AG04449 (cell line): ENCODE data around the gene TFPI.
A peak's percentile ranks its signal among the peaks of the same experiment; 100 is the strongest.

Experiments used
- CTCF ChIA-PET: fragments of 350-600 bp; formaldehyde crosslinking; extraction: SDS; loops from one replicate; lab custom pipeline; 2021; ENCODE audit warnings: antibody characterized with exemption; lab: Yijun Ruan, JAX
- POLR2A ChIA-PET: fragments of 400-600, 350-600 bp; formaldehyde crosslinking; extraction: SDS; loops from one replicate; lab custom pipeline; 2020; ENCODE audit warnings: antibody characterized with exemption, inconsistent platforms; lab: Yijun Ruan, JAX
- DNase-seq: peaks from one replicate; pipeline ENCODE4 v3.0.0-alpha.2; 2010; ENCODE audit warnings: low read depth, low spot score
- H3K4me3 ChIP-seq: 2 replicates; pipeline ENCODE4 v1.5.1; 2011; ENCODE audit warnings: low read depth, mild to moderate bottlenecking, control low read depth, low read length
- TF ChIP-seq, protein P1 (sequence below): IDR thresholded peaks from one replicate; pipeline ENCODE4 v1.5.1; 2011; ENCODE audit warnings: mild to moderate bottlenecking, moderate library complexity, low read length, control low read depth, inconsistent platforms; ENCODE audit not compliant: insufficient read depth; ENCODE audit errors: missing control alignments

Gene TFPI

DNA sequence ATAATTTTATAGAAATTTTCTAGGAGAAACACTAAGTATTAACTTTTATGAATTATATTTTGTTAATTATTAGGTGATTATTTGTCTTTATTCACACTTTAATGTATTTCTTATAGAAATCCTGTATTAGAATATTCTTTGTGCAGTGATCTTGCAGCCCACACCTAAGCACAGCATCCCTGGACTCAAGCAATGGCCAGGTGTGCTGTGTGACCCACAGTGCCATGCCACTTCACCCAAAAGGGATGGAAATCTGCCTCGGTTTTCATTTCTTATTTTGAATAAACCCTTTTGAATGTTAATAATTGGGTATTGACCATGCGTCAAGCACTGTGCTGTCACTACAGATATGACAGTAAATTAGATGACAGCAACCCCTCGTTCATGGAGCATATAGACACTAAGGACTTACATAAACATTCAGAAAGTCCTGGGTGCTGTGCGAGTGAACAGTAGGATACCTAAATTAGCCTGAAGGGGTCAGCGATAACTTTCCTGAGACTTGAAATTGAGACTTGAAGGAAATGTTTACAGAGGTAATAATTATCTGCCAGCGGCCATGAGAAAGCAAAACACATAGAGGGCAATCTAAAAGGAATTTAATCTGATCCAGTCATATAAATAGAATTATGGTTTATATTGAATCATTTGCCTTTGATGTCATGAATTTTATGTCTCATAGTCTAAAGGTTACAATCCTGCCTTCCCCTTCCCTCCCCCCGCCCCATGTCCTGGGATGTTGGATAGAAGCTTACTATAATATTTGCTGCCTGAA, 53.5 kb downstream of the TFPI start:
- no peak for DNase-seq
- POLR2A ChIA-PET = interaction anchor here (1.1 kb wide), 1 partner anchor 74 kb away, joined by 4 read pairs; no protein-coding TSS in a partner anchor
- CTCF ChIA-PET = interaction anchor here (0.6 to 8.4 kb wide), 65 partner anchors 8 to 1920 kb away, joined by 3 to 718 read pairs (median 5); partner anchors contain the start of gene CALCRL
- TF ChIP-seq, protein P1, sequence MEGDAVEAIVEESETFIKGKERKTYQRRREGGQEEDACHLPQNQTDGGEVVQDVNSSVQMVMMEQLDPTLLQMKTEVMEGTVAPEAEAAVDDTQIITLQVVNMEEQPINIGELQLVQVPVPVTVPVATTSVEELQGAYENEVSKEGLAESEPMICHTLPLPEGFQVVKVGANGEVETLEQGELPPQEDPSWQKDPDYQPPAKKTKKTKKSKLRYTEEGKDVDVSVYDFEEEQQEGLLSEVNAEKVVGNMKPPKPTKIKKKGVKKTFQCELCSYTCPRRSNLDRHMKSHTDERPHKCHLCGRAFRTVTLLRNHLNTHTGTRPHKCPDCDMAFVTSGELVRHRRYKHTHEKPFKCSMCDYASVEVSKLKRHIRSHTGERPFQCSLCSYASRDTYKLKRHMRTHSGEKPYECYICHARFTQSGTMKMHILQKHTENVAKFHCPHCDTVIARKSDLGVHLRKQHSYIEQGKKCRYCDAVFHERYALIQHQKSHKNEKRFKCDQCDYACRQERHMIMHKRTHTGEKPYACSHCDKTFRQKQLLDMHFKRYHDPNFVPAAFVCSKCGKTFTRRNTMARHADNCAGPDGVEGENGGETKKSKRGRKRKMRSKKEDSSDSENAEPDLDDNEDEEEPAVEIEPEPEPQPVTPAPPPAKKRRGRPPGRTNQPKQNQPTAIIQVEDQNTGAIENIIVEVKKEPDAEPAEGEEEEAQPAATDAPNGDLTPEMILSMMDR = peak; percentile 26
- no peak overlapping the region for H3K4me3 ChIP-seq

DNA sequence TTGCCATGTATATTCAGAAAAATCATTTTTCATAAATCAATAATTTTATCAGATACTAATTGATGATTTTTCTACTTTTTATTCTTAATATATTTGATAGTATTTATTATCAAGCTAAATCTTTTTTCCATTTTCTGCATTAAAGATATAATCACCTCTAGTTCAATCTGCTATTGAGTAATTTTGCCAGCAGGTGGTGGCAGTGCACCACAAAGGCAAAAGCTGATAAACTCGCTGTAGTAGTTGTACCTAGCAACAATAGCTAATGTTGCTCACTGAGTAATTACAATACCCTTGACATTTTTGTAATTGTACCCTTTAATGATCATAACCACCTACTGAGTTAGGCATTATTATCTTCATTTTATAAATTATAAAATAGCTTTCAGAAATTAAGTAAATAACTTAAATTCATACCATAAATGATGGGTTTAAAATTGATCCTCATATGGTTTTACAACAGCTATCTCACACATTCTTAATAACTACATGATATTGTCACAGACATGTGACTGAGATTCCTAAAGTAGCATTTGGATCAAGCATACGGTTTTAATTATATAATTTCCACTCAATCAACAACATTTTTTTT, 54.2 kb downstream of the TFPI start:
- peak; percentile 5 for DNase-seq
- POLR2A ChIA-PET = interaction anchor here (1.1 kb wide), 1 partner anchor 75 kb away, joined by 4 read pairs; no protein-coding TSS in a partner anchor
- CTCF ChIA-PET = interaction anchor here (0.6 to 8.4 kb wide), 68 partner anchors 8 to 1921 kb away, joined by 3 to 718 read pairs (median 5); partner anchors contain the start of genes CALCRL and TFPI
- no peak overlapping the region for H3K4me3 ChIP-seq
- TF ChIP-seq, protein P1 = peak; percentile 56

DNA sequence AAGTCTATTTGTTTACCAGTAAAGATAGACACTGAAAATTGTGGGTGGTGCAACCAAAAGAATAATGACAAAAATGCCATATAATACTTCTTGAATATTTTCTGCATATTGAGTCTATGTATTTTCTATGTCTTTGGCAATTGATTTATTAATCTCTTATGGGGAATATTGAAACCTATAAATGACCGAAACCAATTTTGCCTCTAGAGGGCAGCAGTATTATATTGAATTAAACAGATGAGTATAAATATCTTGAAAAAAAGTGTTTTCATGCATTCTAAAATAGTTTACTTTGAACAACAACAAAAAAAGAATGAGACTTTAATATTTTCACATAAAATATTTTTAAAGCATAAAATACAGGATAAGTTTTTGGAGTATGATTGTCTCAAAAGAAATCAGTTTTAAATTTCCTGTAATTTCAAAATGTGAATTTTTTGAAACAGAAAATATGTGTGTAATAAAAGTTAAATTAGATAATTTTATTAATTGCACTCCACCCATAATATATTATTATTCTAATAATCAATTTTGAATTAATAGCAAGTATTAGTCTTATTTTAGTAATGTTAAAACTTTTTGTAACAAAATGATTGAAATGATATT, 56.3 kb downstream of the TFPI start:
- no peak for DNase-seq
- CTCF ChIA-PET = interaction anchor here (1.0 to 8.4 kb wide), 9 partner anchors 15 to 345 kb away, joined by 3 to 718 read pairs (median 21); no protein-coding TSS in a partner anchor
- TF ChIP-seq, protein P1 = peak; percentile 1
- POLR2A ChIA-PET = no interaction called here
- H3K4me3 ChIP-seq = no peak overlapping the region

DNA sequence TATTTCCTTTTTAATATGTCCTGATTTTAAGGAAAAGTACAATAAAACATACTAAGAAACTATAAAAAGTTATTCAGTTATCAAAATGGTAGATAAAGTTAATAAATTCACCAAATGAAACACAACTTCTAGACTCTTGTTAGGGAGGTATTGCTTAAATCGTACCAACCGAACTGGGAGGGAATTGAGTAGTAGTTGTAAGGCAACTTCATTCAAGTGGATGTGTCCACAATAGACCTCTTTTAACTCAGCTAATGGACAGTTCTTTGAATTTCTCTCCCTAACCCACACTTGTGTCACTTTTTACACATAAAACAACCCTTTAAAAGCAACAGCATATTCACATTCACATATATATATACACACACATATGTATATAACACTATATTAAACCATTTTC, 57.1 kb downstream of the TFPI start:
- DNase-seq = no peak
- ChIA-PET CTCF (interaction anchor here (1.0 kb wide), 1 partner anchor 84 kb away, joined by 3 read pairs; no protein-coding TSS in a partner anchor), POLR2A (no interaction called here)
- no peak overlapping the region for H3K4me3 ChIP-seq
- TF ChIP-seq, protein P1 = no peak

DNA sequence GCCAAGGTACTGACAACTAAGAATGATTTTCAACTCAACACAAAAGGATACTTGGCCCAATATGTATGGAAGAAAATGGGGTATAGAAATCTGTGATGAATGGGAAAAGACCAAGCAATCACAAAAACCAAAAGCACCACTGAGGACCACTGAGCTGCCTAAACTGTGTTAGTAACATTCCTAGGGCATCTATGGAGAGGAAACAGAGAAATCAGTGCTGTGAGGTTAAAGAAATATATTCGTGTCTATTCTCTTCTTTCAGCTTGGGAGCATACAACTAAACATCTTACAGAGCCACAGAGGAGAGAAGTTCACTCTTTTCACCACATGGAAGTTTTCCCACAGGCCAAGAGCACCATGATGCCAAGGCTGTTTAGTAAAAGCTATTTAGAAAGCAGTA, 58.9 kb downstream of the TFPI start:
- CTCF ChIA-PET = interaction anchor here (0.8 to 4.6 kb wide), 4 partner anchors 9 to 632 kb away, joined by 3 to 68 read pairs (median 3); no protein-coding TSS in a partner anchor
- POLR2A ChIA-PET = interaction anchor here (0.6 kb wide), 1 partner anchor 872 kb away, joined by 3 read pairs; no protein-coding TSS in a partner anchor
- no peak for DNase-seq

More for the DNA sequence above, 58.9 kb downstream of the TFPI start:
- H3K4me3 ChIP-seq = no peak overlapping the region
- TF ChIP-seq, protein P1 = no peak
